Nephron progenitor cell (in vitro differentiated cells): ENCODE measurements around the gene SCAP.
A peak's percentile ranks its signal among the peaks of the same experiment; 100 is the strongest.

ENCODE experiments used
- DNase-seq: peaks from one replicate; pipeline ENCODE4 v3.0.0; 2021
- H3K27ac Mint-ChIP-seq: 2 replicates; pipeline ENCODE4 v1.8.0; 2021; ENCODE audit warnings: mild to moderate bottlenecking, moderate library complexity, mixed read lengths
- H3K27me3 Mint-ChIP-seq: 2 replicates; pipeline ENCODE4 v1.8.0; 2021; ENCODE audit warnings: mild to moderate bottlenecking, low read depth, mixed read lengths; ENCODE audit not compliant: poor library complexity
- H3K36me3 Mint-ChIP-seq: 2 replicates; pipeline ENCODE4 v1.8.0; 2021; ENCODE audit warnings: low read depth, mixed read lengths
- H3K4me1 Mint-ChIP-seq: 2 replicates; pipeline ENCODE4 v1.8.0; 2021; ENCODE audit warnings: mixed read lengths
- H3K4me3 Mint-ChIP-seq: 2 replicates; pipeline ENCODE4 v1.8.0; 2021; ENCODE audit warnings: mild to moderate bottlenecking, moderate library complexity, mixed read lengths
- H3K9me3 Mint-ChIP-seq: 2 replicates; pipeline ENCODE4 v1.8.0; 2021; ENCODE audit warnings: mild to moderate bottlenecking, moderate library complexity, mixed read lengths
- CTCF ChIP-seq: fragments of 200-600 bp; sonication (generic); IDR thresholded peaks from 2 replicates; pipeline ENCODE4 v1.5.0; 2021; ENCODE audit warnings: antibody characterized with exemption

SCAP gene

GRCh38 chr3:47399016-47399415 is 76.7 kb downstream of the SCAP start:
- no peak overlapping the region for H3K27ac Mint-ChIP-seq
- H3K4me3 Mint-ChIP-seq: no peak overlapping the region

GRCh38 chr3:47398228-47398627 is 77.5 kb downstream of the SCAP start:
- Mint-ChIP-seq H3K9me3 (no peaks in the 10 kb centered on the region), H3K27ac (no peak overlapping the region), H3K36me3 (peaks cover 8% of the 10 kb centered on the region), H3K4me3 (no peak overlapping the region), H3K27me3 (no peaks in the 10 kb centered on the region), H3K4me1 (peaks cover 38% of the 10 kb centered on the region)
- DNase-seq: no peak
- no peak for TF ChIP-seq CTCF

More at GRCh38 chr3:47399016-47399415, 76.7 kb downstream of the SCAP start:
- no peak for DNase-seq
- Mint-ChIP-seq H3K4me1 (peaks cover 30% of the 10 kb centered on the region), H3K27me3 (no peaks in the 10 kb centered on the region), H3K36me3 (peaks cover 13% of the 10 kb centered on the region), H3K9me3 (no peaks in the 10 kb centered on the region)
- TF ChIP-seq CTCF: no peak

GRCh38 chr3:47394881-47395280 is 80.9 kb downstream of the SCAP start:
- Mint-ChIP-seq H3K4me3 (no peak overlapping the region), H3K36me3 (peaks cover 6% of the 10 kb centered on the region), H3K9me3 (no peaks in the 10 kb centered on the region), H3K27ac (peak overlapping the region; percentile 21), H3K27me3 (no peaks in the 10 kb centered on the region), H3K4me1 (peaks cover 52% of the 10 kb centered on the region)
- no peak for DNase-seq
- TF ChIP-seq CTCF: no peak

- Mint-ChIP-seq H3K36me3 (peaks cover 6% of the 10 kb centered on the region), H3K9me3 (no peaks in the 10 kb centered on the region), H3K27me3 (no peaks in the 10 kb centered on the region), H3K4me3 (no peak overlapping the region), H3K4me1 (peaks cover 51% of the 10 kb centered on the region), H3K27ac (peak overlapping the region; percentile 44)
- peak; percentile 27 for DNase-seq
- TF ChIP-seq CTCF: no peak
Measured at GRCh38 chr3:47394140-47394870, 81.4 kb downstream of the SCAP start.

GRCh38 chr3:47392933-47393332 is 82.8 kb downstream of the SCAP start:
- no peak for TF ChIP-seq CTCF
- Mint-ChIP-seq H3K4me1 (peaks cover 42% of the 10 kb centered on the region), H3K27ac (no peak overlapping the region)

GRCh38 chr3:47385796-47386195 is 89.9 kb downstream of the SCAP start:
- Mint-ChIP-seq H3K36me3 (peaks cover 27% of the 10 kb centered on the region), H3K4me1 (peaks cover 32% of the 10 kb centered on the region), H3K9me3 (no peaks in the 10 kb centered on the region), H3K4me3 (no peak overlapping the region), H3K27ac (peak overlapping the region; percentile 18), H3K27me3 (no peaks in the 10 kb centered on the region)
- no peak for DNase-seq
- no peak for TF ChIP-seq CTCF

More at GRCh38 chr3:47392933-47393332, 82.8 kb downstream of the SCAP start:
- no peak overlapping the region for H3K4me3 Mint-ChIP-seq
- DNase-seq: no peak
- H3K27me3 Mint-ChIP-seq: no peaks in the 10 kb centered on the region
- no peaks in the 10 kb centered on the region for H3K9me3 Mint-ChIP-seq
- H3K36me3 Mint-ChIP-seq: peaks cover 12% of the 10 kb centered on the region
